NB4 (cell line): ENCODE measurements around the gene SBDS.

Source experiments
- CTCF ChIP-seq: IDR thresholded peaks from one replicate; pipeline ENCODE4 v1.5.1; 2012; ENCODE audit warnings: low read depth, low read length
- MYC ChIP-seq: IDR thresholded peaks from 2 replicates; pipeline ENCODE4 v1.6.1; 2011; ENCODE audit warnings: low read depth, low read length
- POLR2A ChIP-seq: IDR thresholded peaks from 2 replicates; pipeline ENCODE4 v1.6.1; 2011; ENCODE audit warnings: mild to moderate bottlenecking; ENCODE audit not compliant: insufficient read length; ENCODE audit errors: extremely low read depth

- TF ChIP-seq MYC: no peak
- TF ChIP-seq CTCF: no peak
- TF ChIP-seq POLR2A: no peak
These were observed 44.6 kb downstream of the SBDS start for GRCh38 chr7:66950763-66951162.
